GM12892 (cell line): Measurements from ENCODE around the gene TNRC18.

Experiments used
- POLR2A ChIP-seq: IDR thresholded peaks from 2 replicates; pipeline ENCODE4 v1.6.1; 2011; ENCODE audit warnings: low read depth, low read length, control low read depth
- POLR2AphosphoS5 ChIP-seq: IDR thresholded peaks from 2 replicates; pipeline ENCODE4 v1.6.1; 2011; ENCODE audit warnings: low read depth, low read length, control low read depth
- TAF1 ChIP-seq: IDR thresholded peaks from 2 replicates; pipeline ENCODE4 v1.6.1; 2011; ENCODE audit warnings: low read depth, mild to moderate bottlenecking, control low read depth, low read length, borderline replicate concordance

DNA sequence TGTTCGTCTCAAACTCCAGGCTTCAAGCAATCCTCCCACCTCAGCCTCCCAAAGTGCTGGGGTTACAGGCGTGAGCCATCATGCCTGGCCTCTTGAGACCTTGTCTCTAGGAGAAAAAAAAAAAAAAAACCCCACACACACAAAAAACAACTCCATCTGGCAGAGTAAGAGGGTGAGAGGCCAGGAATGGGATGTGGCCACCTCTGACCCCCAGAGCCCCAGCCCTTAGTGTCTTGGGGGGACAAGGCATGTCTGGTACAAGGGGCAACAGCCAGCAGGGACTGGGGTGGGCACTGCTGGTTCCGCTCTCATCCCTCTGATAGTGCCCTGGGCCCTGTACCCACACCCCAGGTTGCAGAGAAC, 15.6 kb upstream of the TNRC18 start:
- no peak for TF ChIP-seq POLR2A
- no peak for TF ChIP-seq TAF1
- no peak for TF ChIP-seq POLR2AphosphoS5
